Fibroblast of villous mesenchyme (primary cell): ENCODE measurements around the gene FAM171A2. TPM values are rescaled to one million over a fixed set of nuclear protein-coding genes. Genes with fewer than 3 reads are reported as not detected.

Experiments used
- DNase-seq: peaks from one replicate; pipeline ENCODE4 v3.0.0-alpha.2; 2010; ENCODE audit warnings: low read depth
- H3K4me3 ChIP-seq: 2 replicates; pipeline ENCODE4 v1.5.1; 2011; ENCODE audit warnings: low read depth, mild to moderate bottlenecking, low read length
- CTCF ChIP-seq: IDR thresholded peaks from 2 replicates; pipeline ENCODE4 v1.5.1; 2012; ENCODE audit warnings: low read depth, mild to moderate bottlenecking, low read length; ENCODE audit not compliant: insufficient read depth
- total RNA-seq: library from RNA; depleted of rRNA; stranded (reverse); fragments of >200 nt; gene quantifications from 2 replicates; pipeline ENCODE4 v1.2.3, GENCODE V29; 2012

The FAM171A2 gene
- total RNA-seq, 1 donor, result 0.86 TPM

- H3K4me3 ChIP-seq, result no peak overlapping the region
- no peak for TF ChIP-seq CTCF
Observed at GRCh38 chr17:44327715-44328449, 35.8 kb downstream of the FAM171A2 start.

GRCh38 chr17:44326861-44327444 is 36.7 kb downstream of the FAM171A2 start:
- peak overlapping the region; percentile 7 for H3K4me3 ChIP-seq
- peak; percentile 98 for DNase-seq
- TF ChIP-seq CTCF, result no peak

More at GRCh38 chr17:44327715-44328449, 35.8 kb downstream of the FAM171A2 start:
- no peak for DNase-seq

- no peak for TF ChIP-seq CTCF
- H3K4me3 ChIP-seq, result peak within 1 kb of the TSS; percentile 84
- DNase-seq, result peak; percentile 95
Observed at GRCh38 chr17:44324571-44325275, 38.9 kb downstream of the FAM171A2 start, which contains the start of gene SLC25A39. SLC25A39 (minus strand) TSS chr17:44324823; CDS start chr17:44323562, 1,261 bp downstream.

- no peak for DNase-seq
- peak overlapping the region; percentile 84 for H3K4me3 ChIP-seq
- TF ChIP-seq CTCF, result no peak
Observed at GRCh38 chr17:44324092-44324570, 39.5 kb downstream of the FAM171A2 start.

GRCh38 chr17:44323359-44324091 is 40.1 kb downstream of the FAM171A2 start:
- H3K4me3 ChIP-seq, result peak overlapping the region; percentile 84
- TF ChIP-seq CTCF, result no peak

GRCh38 chr17:44322236-44322895 is 41.3 kb downstream of the FAM171A2 start:
- H3K4me3 ChIP-seq, result no peak overlapping the region
- no peak for DNase-seq
- TF ChIP-seq CTCF, result no peak

More at GRCh38 chr17:44323359-44324091, 40.1 kb downstream of the FAM171A2 start:
- DNase-seq, result no peak
